B cell (primary cell): Measurements from ENCODE around the gene ADH1B. TPM values are rescaled to one million over a fixed set of nuclear protein-coding genes. Genes with fewer than 3 reads are reported as not detected.

Experiments used
- ATAC-seq: fragments of 200-7000 bp; cut with Tn5 transposase; one replicate; pipeline ENCODE4 v1.10.0; 2021; ENCODE audit warnings: low read depth, mild to moderate bottlenecking, moderate number of reproducible peaks, moderate library complexity
- CTCF ChIA-PET: fragments of 350-600 bp; sonication (Branson Sonifier 250); formaldehyde crosslinking; loops from one replicate; lab custom pipeline; 2021; ENCODE audit warnings: antibody characterized with exemption, inconsistent platforms; lab: Charles Lee
- POLR2A ChIA-PET: fragments of 350-600 bp; sonication (Branson Sonifier 250); formaldehyde crosslinking; loops from one replicate; lab custom pipeline; 2021; ENCODE audit warnings: antibody characterized with exemption; lab: Charles Lee
- DNase-seq: peaks from one replicate; pipeline ENCODE4 v3.0.0; 2013
- H2AFZ ChIP-seq: 2 replicates; pipeline ENCODE4 v1.6.1; 2012; ENCODE audit warnings: mild to moderate bottlenecking, low read depth, low read length; ENCODE audit not compliant: insufficient read depth, poor library complexity, severe bottlenecking
- H3K27ac ChIP-seq, 2 donors: 1 replicate in 1 of 2; 2 replicates in 1 of 2; pipeline ENCODE4 v1.5.1; 2012 to 2013; ENCODE audit warnings: low read length in 2 of 2, mild to moderate bottlenecking in 2 of 2, moderate library complexity in 1 of 2
- H3K27me3 ChIP-seq, 4 experiments: fragments of 200-600 bp in 1 of 4; sonication (generic) in 1 of 4; replicated peaks in 1 of 4; 1 replicate in 2 of 4; 2 replicates in 2 of 4; pipeline versions ENCODE4 v1.6.1 to v1.7.0; 2013 to 2016; ENCODE audit warnings: low read length in 3 of 4, mild to moderate bottlenecking in 2 of 4, mixed read lengths in 1 of 4, moderate library complexity in 1 of 4; ENCODE audit not compliant: insufficient read depth in 4 of 4, control insufficient read depth in 3 of 4; ENCODE audit errors: control extremely low read depth in 1 of 4
- H3K36me3 ChIP-seq, 2 experiments: replicated peaks in 1 of 2; 1 replicate in 1 of 2; 2 replicates in 1 of 2; pipeline versions ENCODE4 v1.6.1 to v1.7.1; 2013; ENCODE audit warnings: low read length in 1 of 2; ENCODE audit not compliant: insufficient read depth in 2 of 2, control insufficient read depth in 1 of 2; ENCODE audit errors: control extremely low read depth in 1 of 2, extremely low read depth in 1 of 2
- H3K4me1 ChIP-seq, 2 donors: fragments of 200-600 bp in 1 of 2; sonication (generic) in 1 of 2; 1 replicate in 1 of 2; 2 replicates in 1 of 2; pipeline versions ENCODE4 v1.5.1 to v1.6.1; 2013 to 2017; ENCODE audit warnings: low read length in 2 of 2; ENCODE audit not compliant: control insufficient read depth in 2 of 2, insufficient read depth in 2 of 2
- H3K4me2 ChIP-seq: replicated peaks from 2 replicates; pipeline ENCODE3; 2012; ENCODE audit warnings: mild to moderate bottlenecking, low read depth, low read length; ENCODE audit not compliant: poor library complexity, severe bottlenecking
- H3K4me3 ChIP-seq, 5 experiments: fragments of 200-600 bp in 1 of 5; sonication (generic) in 1 of 5; 1 replicate in 3 of 5; 2 replicates in 2 of 5; pipeline versions ENCODE4 v1.5.1 to v1.7.0; 2011 to 2016; ENCODE audit warnings: low read length in 4 of 5, mild to moderate bottlenecking in 4 of 5, low read depth in 2 of 5, control low read depth in 1 of 5, moderate library complexity in 1 of 5; ENCODE audit not compliant: insufficient read depth in 1 of 5; ENCODE audit errors: control extremely low read depth in 1 of 5, extremely low read depth in 1 of 5
- H3K79me2 ChIP-seq: fragments of 200-600 bp; sonication (generic); one replicate; pipeline ENCODE4 v1.6.0; 2016; ENCODE audit warnings: low read length; ENCODE audit not compliant: control insufficient read depth, insufficient read depth
- H3K9ac ChIP-seq: fragments of 200-600 bp; sonication (generic); 2 replicates; pipeline ENCODE4 v1.6.1; 2017; ENCODE audit warnings: mild to moderate bottlenecking, low read length, moderate library complexity
- H3K9me3 ChIP-seq, 3 donors: one replicate each; pipeline versions ENCODE4 v1.6.1 to v1.7.1; 2013; ENCODE audit warnings: low read length in 2 of 3; ENCODE audit not compliant: control insufficient read depth in 2 of 3, insufficient read depth in 1 of 3; ENCODE audit errors: control extremely low read depth in 1 of 3
- H4K20me1 ChIP-seq: 2 replicates; pipeline ENCODE4 v1.6.0; 2012; ENCODE audit warnings: mild to moderate bottlenecking, low read length; ENCODE audit not compliant: insufficient read depth, control insufficient read depth, poor library complexity, severe bottlenecking
- H3K27ac Mint-ChIP-seq: one replicate; pipeline ENCODE4 v1.8.0; 2021; ENCODE audit warnings: mixed read lengths
- H3K27me3 Mint-ChIP-seq: one replicate; pipeline ENCODE4 v1.8.0; 2021; ENCODE audit warnings: mixed read lengths
- H3K4me1 Mint-ChIP-seq: one replicate; pipeline ENCODE4 v1.8.0; 2021; ENCODE audit warnings: mixed read lengths
- H3K4me3 Mint-ChIP-seq: one replicate; pipeline ENCODE4 v1.8.0; 2021; ENCODE audit warnings: mixed read lengths
- H3K9me3 Mint-ChIP-seq: one replicate; pipeline ENCODE4 v1.8.0; 2022; ENCODE audit warnings: mixed read lengths; ENCODE audit not compliant: insufficient read depth
- EZH2 ChIP-seq: IDR thresholded peaks from 2 replicates; pipeline ENCODE4 v1.6.1; 2012; ENCODE audit warnings: borderline replicate concordance, low read depth, mild to moderate bottlenecking, moderate library complexity, low read length; ENCODE audit not compliant: insufficient read depth, poor library complexity, severe bottlenecking
- WGBS: methylation state at CpG from one replicate; pipeline ENCODE4 v1.1.5; 2013; ENCODE audit warnings: missing lambda C conversion rate; ENCODE audit not compliant: insufficient coverage; 5-methylcytosine and 5-hydroxymethylcytosine counted together
- intact Hi-C: fragments of 100-400 bp; cut with micrococcal nuclease; formaldehyde crosslinking; loops from one replicate; pipeline ENCODE4 v1.10.0; 2022
- polyA plus RNA-seq: library from polyadenylated mRNA; depleted of rRNA; stranded (reverse); fragments of >200 nt; gene quantifications from 2 replicates; pipeline ENCODE4 v1.2.3, GENCODE V29; 2012
- total RNA-seq, 2 donors: library from RNA; stranded (reverse); fragments of 120-200 nt in 1 of 2; gene quantifications; 1 replicate in 1 of 2; 2 replicates in 1 of 2; pipeline versions ENCODE4 v1.2.3 to v1.2.4, GENCODE V29; 2013 to 2022
- TF ChIP-seq, protein P1 (sequence below): fragments of 200-600 bp; IDR thresholded peaks from one replicate; pipeline ENCODE4 v1.8.0; 2022; ENCODE audit warnings: antibody characterized with exemption, mild to moderate bottlenecking

ADH1B gene
- total and polyA plus RNA-seq, 2 donors (not counting 1 experiment from before 2014, with no cell fraction given): not detected

DNA sequence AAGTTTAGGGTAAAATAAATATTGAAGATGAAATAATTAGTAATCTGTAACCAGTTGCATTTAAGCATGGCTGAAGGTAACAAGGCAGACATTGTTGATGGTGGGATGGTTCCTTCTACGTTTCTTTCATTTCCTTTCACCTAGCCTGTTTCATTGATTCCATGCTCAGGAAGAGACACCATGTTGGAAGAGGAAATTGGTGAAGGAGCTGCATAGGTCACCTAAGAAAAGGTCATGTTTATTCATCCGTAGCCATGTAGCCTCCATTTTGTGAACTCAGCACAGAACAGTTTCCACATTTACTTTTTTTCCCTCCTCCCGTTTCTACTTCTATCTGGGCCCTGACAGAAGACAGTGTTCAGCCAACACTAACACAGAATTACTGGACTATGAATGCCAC is 3.8 kb downstream of the ADH1B start:
- Histone ChIP-seq H3K4me1 (no peaks in the 10 kb centered on the region), H2AFZ (no peak overlapping the region), H3K9ac (no peak overlapping the region), H3K27ac (no peak overlapping the region), H3K4me3 (no peak overlapping the region), H3K27me3 (peaks cover 0 to 2% (median 0%) of the 10 kb centered on the region in 4 experiments), H4K20me1 (no peaks in the 10 kb centered on the region), H3K9me3 (no peaks in the 10 kb centered on the region), H3K4me2 (no peak overlapping the region), H3K79me2 (no peaks in the 10 kb centered on the region), H3K36me3 (no peaks in the 10 kb centered on the region)
- Mint-ChIP-seq H3K4me1 (no peaks in the 10 kb centered on the region), H3K9me3 (no peaks in the 10 kb centered on the region), H3K4me3 (no peak overlapping the region), H3K27me3 (peaks cover 3% of the 10 kb centered on the region), H3K27ac (no peak overlapping the region)
- CTCF ChIA-PET: no interaction called here
- intact Hi-C loops: no loop called here
- TF ChIP-seq, protein P1, sequence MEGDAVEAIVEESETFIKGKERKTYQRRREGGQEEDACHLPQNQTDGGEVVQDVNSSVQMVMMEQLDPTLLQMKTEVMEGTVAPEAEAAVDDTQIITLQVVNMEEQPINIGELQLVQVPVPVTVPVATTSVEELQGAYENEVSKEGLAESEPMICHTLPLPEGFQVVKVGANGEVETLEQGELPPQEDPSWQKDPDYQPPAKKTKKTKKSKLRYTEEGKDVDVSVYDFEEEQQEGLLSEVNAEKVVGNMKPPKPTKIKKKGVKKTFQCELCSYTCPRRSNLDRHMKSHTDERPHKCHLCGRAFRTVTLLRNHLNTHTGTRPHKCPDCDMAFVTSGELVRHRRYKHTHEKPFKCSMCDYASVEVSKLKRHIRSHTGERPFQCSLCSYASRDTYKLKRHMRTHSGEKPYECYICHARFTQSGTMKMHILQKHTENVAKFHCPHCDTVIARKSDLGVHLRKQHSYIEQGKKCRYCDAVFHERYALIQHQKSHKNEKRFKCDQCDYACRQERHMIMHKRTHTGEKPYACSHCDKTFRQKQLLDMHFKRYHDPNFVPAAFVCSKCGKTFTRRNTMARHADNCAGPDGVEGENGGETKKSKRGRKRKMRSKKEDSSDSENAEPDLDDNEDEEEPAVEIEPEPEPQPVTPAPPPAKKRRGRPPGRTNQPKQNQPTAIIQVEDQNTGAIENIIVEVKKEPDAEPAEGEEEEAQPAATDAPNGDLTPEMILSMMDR: no peak
- no peak for TF ChIP-seq EZH2
- DNase-seq: no peak
- POLR2A ChIA-PET: no interaction called here
- 67% methylated on average over 1 of the region's 3 CpGs for WGBS
- no peak for ATAC-seq

DNA sequence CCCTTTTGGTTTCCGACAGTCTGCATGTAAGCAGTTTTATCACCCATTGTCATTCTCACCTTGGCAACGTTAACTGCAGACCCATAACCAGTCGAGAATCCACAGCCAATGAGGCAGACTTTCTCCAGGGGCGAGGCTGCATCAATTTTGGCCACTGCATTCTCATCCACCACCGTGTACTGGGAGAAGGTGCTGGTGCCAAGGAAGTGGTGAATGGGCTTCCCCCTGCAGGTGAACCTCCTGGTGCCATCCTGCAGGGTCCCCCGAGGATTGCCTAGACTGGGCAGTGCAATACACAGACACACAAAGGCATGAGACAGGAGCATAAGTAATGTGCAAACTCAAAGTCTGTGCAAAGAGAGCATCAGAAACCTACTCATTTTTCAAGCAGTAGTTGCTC is 5.4 kb downstream of the ADH1B start:
- peaks cover 0 to 2% (median 0%) of the 10 kb centered on the region in 4 experiments for H3K27me3 ChIP-seq
- no peaks in the 10 kb centered on the region for H3K9me3 ChIP-seq
- Mint-ChIP-seq H3K4me3 (no peak overlapping the region), H3K4me1 (no peaks in the 10 kb centered on the region), H3K9me3 (no peaks in the 10 kb centered on the region), H3K27me3 (peaks cover 3% of the 10 kb centered on the region), H3K27ac (no peak overlapping the region)
- no peak overlapping the region for H2AFZ ChIP-seq
- intact Hi-C loops: no loop called here
- H3K9ac ChIP-seq: no peak overlapping the region
- no peak for DNase-seq
- no peak overlapping the region for H3K27ac ChIP-seq
- H4K20me1 ChIP-seq: no peaks in the 10 kb centered on the region
- H3K36me3 ChIP-seq: no peaks in the 10 kb centered on the region
- no peak overlapping the region for H3K4me3 ChIP-seq
- H3K79me2 ChIP-seq: no peaks in the 10 kb centered on the region
- ATAC-seq: no peak
- TF ChIP-seq, protein P1: no peak
- TF ChIP-seq EZH2: no peak
- CTCF ChIA-PET: no interaction called here
- 93% methylated on average over 3 of the region's 6 CpGs for WGBS
- no peak overlapping the region for H3K4me2 ChIP-seq
- H3K4me1 ChIP-seq: no peaks in the 10 kb centered on the region
- POLR2A ChIA-PET: no interaction called here
